Stimulated activated CD4-positive, alpha-beta T cell treated with anti-CD3 and anti-CD28 coated beads, Interleukin-4, amount 100 ng/mL, for 24 hours (primary cell): Measurements from ENCODE around the gene NQO2.
"Not testable (repeated sequence)": the region's sequence is repeated elsewhere in the genome, so short reads cannot be mapped to it uniquely, and the experiment has no call there.

Experiments used
- DNase-seq: peaks from one replicate; pipeline ENCODE4 v3.0.0-alpha.2; 2020

Gene NQO2

GRCh38 chr6:3045777-3046176 is 46.1 kb downstream of the NQO2 start:
- no peak for DNase-seq

GRCh38 chr6:3046295-3046694 is 46.6 kb downstream of the NQO2 start:
- no peak for DNase-seq

GRCh38 chr6:3048009-3048408 is 48.3 kb downstream of the NQO2 start:
- not testable (repeated sequence) for DNase-seq

GRCh38 chr6:3052481-3053230 is 53.0 kb downstream of the NQO2 start:
- no peak for DNase-seq

GRCh38 chr6:3053231-3053508 is 53.5 kb downstream of the NQO2 start:
- DNase-seq: no peak

GRCh38 chr6:3054229-3055157 is 54.8 kb downstream of the NQO2 start:
- DNase-seq: not testable (repeated sequence)

GRCh38 chr6:3055158-3055499 is 55.4 kb downstream of the NQO2 start:
- DNase-seq: not testable (repeated sequence)

- no peak for DNase-seq
Measured at GRCh38 chr6:3057063-3057770, 57.5 kb downstream of the NQO2 start.

GRCh38 chr6:3058957-3059356 is 59.3 kb downstream of the NQO2 start:
- DNase-seq: no peak

- DNase-seq: not testable (repeated sequence)
Measured at GRCh38 chr6:3060092-3060491, 60.4 kb downstream of the NQO2 start.

- no peak for DNase-seq
Measured at GRCh38 chr6:3061501-3061941, 61.8 kb downstream of the NQO2 start.

- DNase-seq: not testable (repeated sequence)
Measured at GRCh38 chr6:3063340-3063732, 63.6 kb downstream of the NQO2 start.

GRCh38 chr6:3063733-3064700 is 64.3 kb downstream of the NQO2 start:
- DNase-seq: peak; percentile 92

- peak; percentile 95 for DNase-seq
Measured at GRCh38 chr6:3068329-3069214, 68.9 kb downstream of the NQO2 start, which contains the start of gene RIPK1. Gene RIPK1, plus strand, starts transcription at chr6:3068494. Its CDS starts 8,330 bp downstream, at chr6:3076824.
